ENCODE results near the gene ZNRD2. TPM values are rescaled to one million over a fixed set of nuclear protein-coding genes. Genes with fewer than 3 reads are reported as not detected.

ZNRD2 gene
- total RNA-seq, 1 donor from 2014 or later: 45.1 TPM

GRCh38 chr11:65620666-65621065 lies 50.4 kb downstream of the ZNRD2 start:
- Histone ChIP-seq H3K4me2 (ENCODE audit: low read length) (no peak overlapping the region), H3K27me3 (ENCODE audit: insufficient read depth, low read length) (no peaks in the 10 kb centered on the region), H3K9me3 (ENCODE audit: insufficient read depth, low read depth, low read length) (no peaks in the 10 kb centered on the region), H3K4me3 (ENCODE audit: insufficient read depth, low read depth, low read length) (no peak overlapping the region), H3K79me2 (ENCODE audit: insufficient read depth, low read length) (peaks cover 56% of the 10 kb centered on the region), H3K27ac (ENCODE audit: low read depth, low read length) (no peak overlapping the region), H3K9ac (ENCODE audit: low read length) (no peak overlapping the region), H3K36me3 (ENCODE audit: insufficient read depth, low read length) (peaks cover 24% of the 10 kb centered on the region), H4K20me1 (ENCODE audit: insufficient read depth, low read length) (peaks cover 47% of the 10 kb centered on the region), H2AFZ (ENCODE audit: low read depth, low read length) (no peak overlapping the region), H3K4me1 (ENCODE audit: insufficient read depth, low read length) (peaks cover 8% of the 10 kb centered on the region)
- Mint-ChIP-seq H3K36me3 (ENCODE audit: low read depth, unreplicated experiment) (peaks cover 11% of the 10 kb centered on the region), H3K4me3 (ENCODE audit: unreplicated experiment) (no peak overlapping the region), H3K4me1 (ENCODE audit: low read depth, unreplicated experiment) (peaks cover 8% of the 10 kb centered on the region), H3K27me3 (ENCODE audit: low read depth, unreplicated experiment) (no peaks in the 10 kb centered on the region), H3K27ac (ENCODE audit: unreplicated experiment) (no peak overlapping the region), H3K9me3 (ENCODE audit: unreplicated experiment) (no peaks in the 10 kb centered on the region)
- DNase-seq (ENCODE audit: low read depth): no peak
- TF ChIP-seq CTCF (IDR thresholded peaks at IDR 0.05; ENCODE audit: insufficient read depth, low read depth, low read length) (no peak), EZH2 (IDR thresholded peaks at IDR 0.05; ENCODE audit: insufficient read depth, low read length) (no peak)
- no peak for FAIRE-seq

GRCh38 chr11:65621460-65621859 lies 51.2 kb downstream of the ZNRD2 start:
- peaks cover 11% of the 10 kb centered on the region for H3K36me3 Mint-ChIP-seq (ENCODE audit: low read depth, unreplicated experiment)
- no peak overlapping the region for H3K4me3 ChIP-seq (ENCODE audit: insufficient read depth, low read depth, low read length)
- no peak for TF ChIP-seq CTCF (IDR thresholded peaks at IDR 0.05; ENCODE audit: insufficient read depth, low read depth, low read length)
- TF ChIP-seq EZH2 (IDR thresholded peaks at IDR 0.05; ENCODE audit: insufficient read depth, low read length): no peak
- H2AFZ ChIP-seq (ENCODE audit: low read depth, low read length): no peak overlapping the region
- H3K27me3 Mint-ChIP-seq (ENCODE audit: low read depth, unreplicated experiment): no peaks in the 10 kb centered on the region
- FAIRE-seq (no peak), DNase-seq (ENCODE audit: low read depth) (no peak)
- no peaks in the 10 kb centered on the region for H3K9me3 ChIP-seq (ENCODE audit: insufficient read depth, low read depth, low read length)
- peaks cover 51% of the 10 kb centered on the region for H4K20me1 ChIP-seq (ENCODE audit: insufficient read depth, low read length)
- H3K4me2 ChIP-seq (ENCODE audit: low read length): no peak overlapping the region
- no peaks in the 10 kb centered on the region for H3K9me3 Mint-ChIP-seq (ENCODE audit: unreplicated experiment)
- peaks cover 28% of the 10 kb centered on the region for H3K36me3 ChIP-seq (ENCODE audit: insufficient read depth, low read length)
- H3K27ac Mint-ChIP-seq (ENCODE audit: unreplicated experiment): peak overlapping the region; percentile 18
- no peaks in the 10 kb centered on the region for H3K27me3 ChIP-seq (ENCODE audit: insufficient read depth, low read length)
- no peak overlapping the region for H3K9ac ChIP-seq (ENCODE audit: low read length)
- no peak overlapping the region for H3K27ac ChIP-seq (ENCODE audit: low read depth, low read length)
- H3K79me2 ChIP-seq (ENCODE audit: insufficient read depth, low read length): peaks cover 51% of the 10 kb centered on the region
- no peak overlapping the region for H3K4me3 Mint-ChIP-seq (ENCODE audit: unreplicated experiment)
- H3K4me1 Mint-ChIP-seq (ENCODE audit: low read depth, unreplicated experiment): peaks cover 6% of the 10 kb centered on the region
- H3K4me1 ChIP-seq (ENCODE audit: insufficient read depth, low read length): peaks cover 7% of the 10 kb centered on the region

Other genes starting within 250 kb of the ZNRD2 start
- gene DPF2, start 236.6 kb upstream of the ZNRD2 start, total RNA-seq: 58.5 and 66.4 TPM in 2 replicates
- gene TIGD3, start 215.7 kb upstream of the ZNRD2 start, total RNA-seq: 0.20 and 0.29 TPM in 2 replicates
- gene SLC25A45, start 187.8 kb upstream of the ZNRD2 start, total RNA-seq: 1.9 and 2.6 TPM in 2 replicates
- 61.2 and 76.3 TPM in 2 replicates for gene FRMD8, start 183.8 kb upstream of the ZNRD2 start, total RNA-seq
- gene NEAT1, start 147.7 kb upstream of the ZNRD2 start, total RNA-seq: 202 and 317 TPM in 2 replicates
- 7,772 and 8,991 TPM in 2 replicates for gene MALAT1, start 71.4 kb upstream of the ZNRD2 start, total RNA-seq
- gene SCYL1, start 45.4 kb upstream of the ZNRD2 start, total RNA-seq: 106 and 128 TPM in 2 replicates
- 33.2 and 36.5 TPM in 2 replicates for gene LTBP3, start 12.1 kb upstream of the ZNRD2 start, total RNA-seq
- 45.2 and 47.5 TPM in 2 replicates for gene FAM89B, start 2.1 kb downstream of the ZNRD2 start, total RNA-seq
- gene EHBP1L1, start 5.6 kb downstream of the ZNRD2 start, total RNA-seq: 9.4 and 10.1 TPM in 2 replicates
- gene KCNK7, start 25.3 kb downstream of the ZNRD2 start, total RNA-seq: 0.84 TPM in 1 of 2 replicates, not detected in the other
- gene MAP3K11, start 43.7 kb downstream of the ZNRD2 start, total RNA-seq: 55.4 and 61.3 TPM in 2 replicates
- gene PCNX3, start 45.3 kb downstream of the ZNRD2 start, total RNA-seq: 45.6 and 51.2 TPM in 2 replicates
- 19.0 and 26.7 TPM in 2 replicates for gene SIPA1, start 67.6 kb downstream of the ZNRD2 start, total RNA-seq
- gene RELA, start 92.4 kb downstream of the ZNRD2 start, total RNA-seq: 62.2 and 68.9 TPM in 2 replicates
- gene KAT5, start 141.8 kb downstream of the ZNRD2 start, total RNA-seq: 26.8 and 31.4 TPM in 2 replicates
- 24.7 and 25.0 TPM in 2 replicates for gene RNASEH2C, start 150.3 kb downstream of the ZNRD2 start, total RNA-seq
- gene AP5B1, start 210.5 kb downstream of the ZNRD2 start, total RNA-seq: 10.4 and 10.9 TPM in 2 replicates
- 0.22 and 1.0 TPM in 2 replicates for gene OVOL1, start 216.6 kb downstream of the ZNRD2 start, total RNA-seq

All from astrocyte (in vitro differentiated cells and primary cell).